HEK293 (cell line): ENCODE data around the gene HNRNPC.

ENCODE experiments used
- CTCF ChIA-PET: fragments of 350-600 bp; formaldehyde crosslinking; extraction: SDS; loops from one replicate; lab custom pipeline; 2021; ENCODE audit warnings: antibody characterized with exemption; lab: Yijun Ruan, JAX
- POLR2A ChIA-PET: fragments of 300-600 bp; formaldehyde crosslinking; extraction: SDS; loops from one replicate; lab custom pipeline; 2020; ENCODE audit warnings: antibody characterized with exemption, inconsistent platforms; lab: Yijun Ruan, JAX
- H3K27ac ChIP-seq: fragments of 200-500 bp; sonication (Bioruptor generic); 2 replicates; pipeline ENCODE4 v1.5.1; 2014; ENCODE audit warnings: low read depth, low read length, control low read depth, inconsistent platforms; ENCODE audit errors: extremely low read depth
- H3K36me3 ChIP-seq, 2 experiments: fragments of 200-500 bp in 1 of 2; sonication (Bioruptor generic) in 1 of 2; 1 replicate in 1 of 2; 2 replicates in 1 of 2; pipeline ENCODE4 v1.5.1; 2014 to 2017; ENCODE audit warnings: inconsistent platforms in 2 of 2, low read length in 2 of 2; ENCODE audit not compliant: control insufficient read depth in 2 of 2, insufficient read depth in 1 of 2
- H3K4me1 ChIP-seq: fragments of 200-500 bp; sonication (Bioruptor generic); 2 replicates; pipeline ENCODE4 v1.5.1; 2014; ENCODE audit warnings: mild to moderate bottlenecking, low read length, inconsistent platforms; ENCODE audit not compliant: control insufficient read depth, insufficient read depth
- H3K4me3 ChIP-seq: 2 replicates; pipeline ENCODE4 v1.5.1; 2011; ENCODE audit warnings: low read depth, mild to moderate bottlenecking, control low read depth, low read length, moderate library complexity
- H3K9me3 ChIP-seq: fragments of 200-500 bp; sonication (Bioruptor generic); 2 replicates; pipeline ENCODE4 v1.5.1; 2014; ENCODE audit warnings: low read depth, low read length, inconsistent platforms; ENCODE audit not compliant: control insufficient read depth, insufficient read depth
- ATF2 ChIP-seq: fragments of 450-650 bp; formaldehyde crosslinking; IDR thresholded peaks from 2 replicates; pipeline ENCODE4 v1.5.1; 2016; ENCODE audit warnings: missing biosample characterization, missing genetic modification characterization, low read depth
- OSR2 ChIP-seq: fragments of 450-650 bp; formaldehyde crosslinking; IDR thresholded peaks from 2 replicates; pipeline ENCODE4 v1.5.1; 2016; ENCODE audit warnings: missing biosample characterization, missing genetic modification characterization
- YY1 ChIP-seq: fragments of 450-650 bp; formaldehyde crosslinking; IDR thresholded peaks from 2 replicates; pipeline ENCODE4 v1.5.1; 2018; ENCODE audit warnings: missing biosample characterization, missing genetic modification characterization
- ZFP37 ChIP-seq: fragments of 450-650 bp; formaldehyde crosslinking; IDR thresholded peaks from 2 replicates; pipeline ENCODE4 v1.5.1; 2016; ENCODE audit warnings: missing biosample characterization, missing genetic modification characterization
- ZNF112 ChIP-seq: fragments of 450-650 bp; formaldehyde crosslinking; IDR thresholded peaks from 2 replicates; pipeline ENCODE4 v1.5.0; 2017; ENCODE audit warnings: missing biosample characterization, missing genetic modification characterization
- ZNF114 ChIP-seq: fragments of 450-650 bp; formaldehyde crosslinking; IDR thresholded peaks from 2 replicates; pipeline ENCODE4 v1.5.0; 2017; ENCODE audit warnings: missing biosample characterization, missing genetic modification characterization
- ZNF132 ChIP-seq: fragments of 450-650 bp; formaldehyde crosslinking; IDR thresholded peaks from 2 replicates; pipeline ENCODE4 v1.5.1; 2017; ENCODE audit warnings: missing biosample characterization, missing genetic modification characterization, borderline replicate concordance
- ZNF155 ChIP-seq: fragments of 450-650 bp; formaldehyde crosslinking; IDR thresholded peaks from 2 replicates; pipeline ENCODE4 v1.5.1; 2016; ENCODE audit warnings: missing biosample characterization, missing genetic modification characterization
- ZNF184 ChIP-seq: fragments of 450-650 bp; IDR thresholded peaks from 2 replicates; pipeline ENCODE4 v1.5.1; 2018; ENCODE audit warnings: missing biosample characterization, mild to moderate bottlenecking, missing genetic modification characterization
- ZNF214 ChIP-seq: fragments of 450-650 bp; formaldehyde crosslinking; IDR thresholded peaks from 2 replicates; pipeline ENCODE4 v1.5.1; 2017; ENCODE audit warnings: missing biosample characterization, mild to moderate bottlenecking, missing genetic modification characterization, borderline replicate concordance
- ZNF223 ChIP-seq: fragments of 450-650 bp; formaldehyde crosslinking; IDR thresholded peaks from 2 replicates; pipeline ENCODE4 v1.5.1; 2016; ENCODE audit warnings: missing biosample characterization, missing genetic modification characterization
- ZNF266 ChIP-seq: fragments of 450-650 bp; formaldehyde crosslinking; IDR thresholded peaks from 2 replicates; pipeline ENCODE4 v1.5.1; 2016; ENCODE audit warnings: missing biosample characterization, missing genetic modification characterization, low read depth
- ZNF341 ChIP-seq: fragments of 450-650 bp; formaldehyde crosslinking; IDR thresholded peaks from 2 replicates; pipeline ENCODE4; 2016; ENCODE audit warnings: low read depth, missing biosample characterization, missing genetic modification characterization
- ZNF366 ChIP-seq: fragments of 450-650 bp; formaldehyde crosslinking; conservative IDR thresholded peaks from 2 replicates; pipeline ENCODE4 v1.5.1; 2016; ENCODE audit warnings: missing biosample characterization, missing genetic modification characterization
- ZNF37A ChIP-seq: fragments of 450-650 bp; IDR thresholded peaks from 2 replicates; pipeline ENCODE4 v1.5.1; 2018; ENCODE audit warnings: missing biosample characterization, missing genetic modification characterization
- ZNF426 ChIP-seq: fragments of 450-650 bp; formaldehyde crosslinking; IDR thresholded peaks from 2 replicates; pipeline ENCODE4 v1.5.1; 2017; ENCODE audit warnings: missing biosample characterization, missing genetic modification characterization, mild to moderate bottlenecking, inconsistent platforms, moderate library complexity
- ZNF585B ChIP-seq: fragments of 450-650 bp; formaldehyde crosslinking; IDR thresholded peaks from 2 replicates; pipeline ENCODE4 v1.5.1; 2016; ENCODE audit warnings: missing biosample characterization, missing genetic modification characterization
- ZNF600 ChIP-seq: fragments of 450-650 bp; formaldehyde crosslinking; IDR thresholded peaks from 2 replicates; pipeline ENCODE4 v1.5.1; 2016; ENCODE audit warnings: missing biosample characterization, missing genetic modification characterization
- ZNF610 ChIP-seq: fragments of 450-650 bp; formaldehyde crosslinking; IDR thresholded peaks from 2 replicates; pipeline ENCODE4 v1.5.1; 2016; ENCODE audit warnings: missing biosample characterization, missing genetic modification characterization, borderline replicate concordance
- ZNF654 ChIP-seq: fragments of 450-650 bp; formaldehyde crosslinking; IDR thresholded peaks from 2 replicates; pipeline ENCODE4 v1.5.1; 2016; ENCODE audit warnings: low read depth, missing biosample characterization, missing genetic modification characterization
- ZNF660 ChIP-seq: fragments of 450-650 bp; IDR thresholded peaks from 2 replicates; pipeline ENCODE4 v1.5.1; 2018; ENCODE audit warnings: missing biosample characterization, mild to moderate bottlenecking, missing genetic modification characterization
- ZNF791 ChIP-seq: fragments of 450-650 bp; formaldehyde crosslinking; IDR thresholded peaks from 2 replicates; pipeline ENCODE4 v1.5.1; 2016; ENCODE audit warnings: missing biosample characterization, missing genetic modification characterization
- ZSCAN16 ChIP-seq: fragments of 450-650 bp; formaldehyde crosslinking; IDR thresholded peaks from 2 replicates; pipeline ENCODE4 v1.5.1; 2016; ENCODE audit warnings: missing biosample characterization, missing genetic modification characterization
- TF ChIP-seq, protein P1 (sequence below): fragments of 450-650 bp; formaldehyde crosslinking; IDR thresholded peaks from 2 replicates; pipeline ENCODE4 v1.5.1; 2016; ENCODE audit warnings: missing biosample characterization, missing genetic modification characterization
- TF ChIP-seq, protein P2 (sequence below): fragments of 450-650 bp; formaldehyde crosslinking; IDR thresholded peaks from 2 replicates; pipeline ENCODE4 v1.5.1; 2016; ENCODE audit warnings: missing biosample characterization, missing genetic modification characterization, borderline replicate concordance
- TF ChIP-seq, protein P3 (sequence below): fragments of 450-650 bp; formaldehyde crosslinking; IDR thresholded peaks from 2 replicates; pipeline ENCODE4 v1.5.1; 2016; ENCODE audit warnings: missing biosample characterization, missing genetic modification characterization
- TF ChIP-seq, protein P4 (sequence below): fragments of 450-650 bp; formaldehyde crosslinking; IDR thresholded peaks from 2 replicates; pipeline ENCODE4 v1.5.1; 2016; ENCODE audit warnings: missing biosample characterization, missing genetic modification characterization

HNRNPC gene

DNA sequence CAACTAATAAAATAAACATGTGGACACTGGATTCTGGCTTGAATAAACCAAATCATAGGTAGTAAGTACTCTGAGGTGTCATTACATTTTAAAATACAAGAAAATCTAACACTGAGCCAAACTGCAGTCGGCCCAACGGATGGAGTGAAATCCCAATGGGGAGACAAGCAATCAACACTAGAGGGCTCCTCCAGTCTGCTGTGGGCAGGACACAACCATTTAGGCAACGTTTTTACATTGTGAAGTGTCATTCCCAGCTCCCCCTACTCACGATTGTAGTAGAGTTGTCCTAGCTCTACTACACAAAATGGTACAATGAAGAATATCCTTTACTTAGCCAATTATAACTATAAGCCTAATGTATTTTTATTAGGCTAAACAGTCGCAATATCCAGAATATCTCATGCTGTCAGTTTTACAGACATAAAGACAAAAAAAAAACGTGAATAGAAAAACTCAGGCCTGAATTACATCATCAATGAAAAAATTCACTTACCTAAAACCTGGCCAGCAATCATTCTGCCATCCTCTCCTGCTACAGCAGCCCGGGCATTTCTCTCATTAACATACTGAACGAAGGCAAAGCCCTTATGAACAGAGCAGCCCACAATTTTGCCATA lies 35.7 kb downstream of the HNRNPC start:
- Histone ChIP-seq H3K36me3 (peaks cover 71 to 95% of the 10 kb centered on the region in 2 experiments), H3K27ac (no peak overlapping the region), H3K4me3 (no peak overlapping the region), H3K9me3 (no peaks in the 10 kb centered on the region), H3K4me1 (no peaks in the 10 kb centered on the region)
- ChIA-PET CTCF (no interaction called here), POLR2A (interaction anchor here (0.9 kb wide), 1 partner anchor 18 kb away, joined by 3 read pairs; no protein-coding TSS in a partner anchor)
- TF ChIP-seq ZSCAN16 (tag by site-specific recombination) (no peak), ZNF341 (tag by site-specific recombination) (no peak), ZNF223 (tag by site-specific recombination) (no peak), OSR2 (tag by site-specific recombination) (no peak), ZNF366 (tag by site-specific recombination) (no peak), ZNF214 (no peak), ZNF660 (0 out of 2 replicates have a peak, but pooled peaks have one; percentile 19), ATF2 (tag by site-specific recombination) (peak; percentile 36; the same call in 1 of the 2 replicates), YY1 (tag by site-specific recombination) (no peak), ZNF114 (no peak), ZNF600 (tag by site-specific recombination) (no peak), ZNF585B (no peak), ZNF266 (tag by site-specific recombination) (no peak), ZNF155 (no peak), ZNF112 (no peak), ZNF791 (tag by site-specific recombination) (no peak), ZNF610 (tag by site-specific recombination) (no peak), ZNF132 (tag by site-specific recombination) (no peak), ZNF37A (tag by site-specific recombination) (no peak), ZNF654 (tag by site-specific recombination) (peak; percentile 18; the same call in 1 of the 2 replicates), ZFP37 (peak; percentile 74; the same call in 1 of the 2 replicates), ZNF426 (no peak), ZNF184 (tag by site-specific recombination) (no peak)
- TF ChIP-seq, protein P1, sequence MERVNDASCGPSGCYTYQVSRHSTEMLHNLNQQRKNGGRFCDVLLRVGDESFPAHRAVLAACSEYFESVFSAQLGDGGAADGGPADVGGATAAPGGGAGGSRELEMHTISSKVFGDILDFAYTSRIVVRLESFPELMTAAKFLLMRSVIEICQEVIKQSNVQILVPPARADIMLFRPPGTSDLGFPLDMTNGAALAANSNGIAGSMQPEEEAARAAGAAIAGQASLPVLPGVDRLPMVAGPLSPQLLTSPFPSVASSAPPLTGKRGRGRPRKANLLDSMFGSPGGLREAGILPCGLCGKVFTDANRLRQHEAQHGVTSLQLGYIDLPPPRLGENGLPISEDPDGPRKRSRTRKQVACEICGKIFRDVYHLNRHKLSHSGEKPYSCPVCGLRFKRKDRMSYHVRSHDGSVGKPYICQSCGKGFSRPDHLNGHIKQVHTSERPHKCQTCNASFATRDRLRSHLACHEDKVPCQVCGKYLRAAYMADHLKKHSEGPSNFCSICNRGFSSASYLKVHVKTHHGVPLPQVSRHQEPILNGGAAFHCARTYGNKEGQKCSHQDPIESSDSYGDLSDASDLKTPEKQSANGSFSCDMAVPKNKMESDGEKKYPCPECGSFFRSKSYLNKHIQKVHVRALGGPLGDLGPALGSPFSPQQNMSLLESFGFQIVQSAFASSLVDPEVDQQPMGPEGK (tag by site-specific recombination): 0 out of 2 replicates have a peak, but pooled peaks have one; percentile 14
- TF ChIP-seq, protein P2, sequence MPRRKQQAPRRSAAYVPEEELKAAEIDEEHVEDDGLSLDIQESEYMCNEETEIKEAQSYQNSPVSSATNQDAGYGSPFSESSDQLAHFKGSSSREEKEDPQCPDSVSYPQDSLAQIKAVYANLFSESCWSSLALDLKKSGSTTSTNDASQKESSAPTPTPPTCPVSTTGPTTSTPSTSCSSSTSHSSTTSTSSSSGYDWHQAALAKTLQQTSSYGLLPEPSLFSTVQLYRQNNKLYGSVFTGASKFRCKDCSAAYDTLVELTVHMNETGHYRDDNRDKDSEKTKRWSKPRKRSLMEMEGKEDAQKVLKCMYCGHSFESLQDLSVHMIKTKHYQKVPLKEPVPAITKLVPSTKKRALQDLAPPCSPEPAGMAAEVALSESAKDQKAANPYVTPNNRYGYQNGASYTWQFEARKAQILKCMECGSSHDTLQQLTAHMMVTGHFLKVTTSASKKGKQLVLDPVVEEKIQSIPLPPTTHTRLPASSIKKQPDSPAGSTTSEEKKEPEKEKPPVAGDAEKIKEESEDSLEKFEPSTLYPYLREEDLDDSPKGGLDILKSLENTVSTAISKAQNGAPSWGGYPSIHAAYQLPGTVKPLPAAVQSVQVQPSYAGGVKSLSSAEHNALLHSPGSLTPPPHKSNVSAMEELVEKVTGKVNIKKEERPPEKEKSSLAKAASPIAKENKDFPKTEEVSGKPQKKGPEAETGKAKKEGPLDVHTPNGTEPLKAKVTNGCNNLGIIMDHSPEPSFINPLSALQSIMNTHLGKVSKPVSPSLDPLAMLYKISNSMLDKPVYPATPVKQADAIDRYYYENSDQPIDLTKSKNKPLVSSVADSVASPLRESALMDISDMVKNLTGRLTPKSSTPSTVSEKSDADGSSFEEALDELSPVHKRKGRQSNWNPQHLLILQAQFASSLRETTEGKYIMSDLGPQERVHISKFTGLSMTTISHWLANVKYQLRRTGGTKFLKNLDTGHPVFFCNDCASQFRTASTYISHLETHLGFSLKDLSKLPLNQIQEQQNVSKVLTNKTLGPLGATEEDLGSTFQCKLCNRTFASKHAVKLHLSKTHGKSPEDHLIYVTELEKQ (tag by site-specific recombination): no peak
- TF ChIP-seq, protein P3, sequence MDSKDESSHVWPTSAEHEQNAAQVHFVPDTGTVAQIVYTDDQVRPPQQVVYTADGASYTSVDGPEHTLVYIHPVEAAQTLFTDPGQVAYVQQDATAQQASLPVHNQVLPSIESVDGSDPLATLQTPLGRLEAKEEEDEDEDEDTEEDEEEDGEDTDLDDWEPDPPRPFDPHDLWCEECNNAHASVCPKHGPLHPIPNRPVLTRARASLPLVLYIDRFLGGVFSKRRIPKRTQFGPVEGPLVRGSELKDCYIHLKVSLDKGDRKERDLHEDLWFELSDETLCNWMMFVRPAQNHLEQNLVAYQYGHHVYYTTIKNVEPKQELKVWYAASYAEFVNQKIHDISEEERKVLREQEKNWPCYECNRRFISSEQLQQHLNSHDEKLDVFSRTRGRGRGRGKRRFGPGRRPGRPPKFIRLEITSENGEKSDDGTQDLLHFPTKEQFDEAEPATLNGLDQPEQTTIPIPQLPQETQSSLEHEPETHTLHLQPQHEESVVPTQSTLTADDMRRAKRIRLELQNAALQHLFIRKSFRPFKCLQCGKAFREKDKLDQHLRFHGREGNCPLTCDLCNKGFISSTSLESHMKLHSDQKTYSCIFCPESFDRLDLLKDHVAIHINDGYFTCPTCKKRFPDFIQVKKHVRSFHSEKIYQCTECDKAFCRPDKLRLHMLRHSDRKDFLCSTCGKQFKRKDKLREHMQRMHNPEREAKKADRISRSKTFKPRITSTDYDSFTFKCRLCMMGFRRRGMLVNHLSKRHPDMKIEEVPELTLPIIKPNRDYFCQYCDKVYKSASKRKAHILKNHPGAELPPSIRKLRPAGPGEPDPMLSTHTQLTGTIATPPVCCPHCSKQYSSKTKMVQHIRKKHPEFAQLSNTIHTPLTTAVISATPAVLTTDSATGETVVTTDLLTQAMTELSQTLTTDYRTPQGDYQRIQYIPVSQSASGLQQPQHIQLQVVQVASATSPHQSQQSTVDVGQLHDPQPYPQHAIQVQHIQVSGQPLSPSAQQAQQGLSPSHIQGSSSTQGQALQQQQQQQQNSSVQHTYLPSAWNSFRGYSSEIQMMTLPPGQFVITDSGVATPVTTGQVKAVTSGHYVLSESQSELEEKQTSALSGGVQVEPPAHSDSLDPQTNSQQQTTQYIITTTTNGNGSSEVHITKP (tag by site-specific recombination): peak; percentile 95
- TF ChIP-seq, protein P4, sequence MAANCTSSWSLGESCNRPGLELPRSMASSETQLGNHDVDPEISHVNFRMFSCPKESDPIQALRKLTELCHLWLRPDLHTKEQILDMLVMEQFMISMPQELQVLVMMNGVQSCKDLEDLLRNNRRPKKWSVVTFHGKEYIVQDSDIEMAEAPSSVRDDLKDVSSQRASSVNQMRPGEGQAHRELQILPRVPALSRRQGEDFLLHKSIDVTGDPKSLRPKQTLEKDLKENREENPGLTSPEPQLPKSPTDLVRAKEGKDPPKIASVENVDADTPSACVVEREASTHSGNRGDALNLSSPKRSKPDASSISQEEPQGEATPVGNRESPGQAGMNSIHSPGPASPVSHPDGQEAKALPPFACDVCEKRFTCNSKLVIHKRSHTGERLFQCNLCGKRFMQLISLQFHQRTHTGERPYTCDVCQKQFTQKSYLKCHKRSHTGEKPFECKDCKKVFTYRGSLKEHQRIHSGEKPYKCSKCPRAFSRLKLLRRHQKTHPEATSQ (tag by site-specific recombination): no peak
